GM19240 (cell line): ENCODE data around the gene DNAJB13.
A peak's percentile ranks its signal among the peaks of the same experiment; 100 is the strongest.

Source experiments
- DNase-seq: peaks from one replicate; pipeline ENCODE4 v3.0.0; 2011; ENCODE audit warnings: low spot score; ENCODE audit not compliant: insufficient read length

DNAJB13 gene

GRCh38 chr11:73998846-73999575, 48.2 kb downstream of the DNAJB13 start:
- DNase-seq: no peak

DNA sequence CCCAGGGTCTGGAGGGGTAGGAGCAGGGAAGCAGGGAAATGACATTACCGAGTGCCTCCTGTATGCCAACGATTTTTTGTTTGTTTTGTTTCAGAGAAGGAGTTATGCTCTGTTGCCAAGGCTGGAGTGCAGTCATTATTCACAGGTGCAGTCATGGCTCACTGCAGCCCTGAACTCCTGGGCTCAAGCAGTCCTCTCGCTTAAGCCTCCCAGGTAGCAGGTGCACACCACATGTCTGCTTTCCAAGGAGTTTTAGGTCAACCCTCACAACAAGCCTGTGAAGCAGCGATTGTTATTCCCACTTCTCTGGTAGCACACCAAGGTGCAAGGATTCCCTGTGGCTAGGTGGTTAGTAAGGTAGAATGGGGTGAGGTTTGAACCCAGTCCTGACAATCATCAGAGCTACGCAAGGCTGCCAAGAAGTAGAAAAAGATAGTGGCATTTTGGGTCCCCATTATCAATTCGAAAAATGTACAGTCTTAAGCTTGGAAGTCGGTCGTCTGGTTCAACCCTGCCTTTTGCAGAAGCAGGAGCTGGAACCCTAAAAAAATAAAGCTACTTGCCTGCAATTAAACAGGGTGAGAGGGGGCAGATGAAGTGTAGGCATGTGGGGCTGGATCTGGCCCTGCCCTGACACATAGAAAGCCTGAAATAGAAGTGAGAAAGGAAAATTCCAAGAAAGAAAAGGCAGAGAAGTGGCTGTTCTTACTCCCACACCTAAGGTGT, 48.9 kb downstream of the DNAJB13 start:
- no peak for DNase-seq

GRCh38 chr11:74000307-74001133, 49.7 kb downstream of the DNAJB13 start:
- DNase-seq: no peak

DNA sequence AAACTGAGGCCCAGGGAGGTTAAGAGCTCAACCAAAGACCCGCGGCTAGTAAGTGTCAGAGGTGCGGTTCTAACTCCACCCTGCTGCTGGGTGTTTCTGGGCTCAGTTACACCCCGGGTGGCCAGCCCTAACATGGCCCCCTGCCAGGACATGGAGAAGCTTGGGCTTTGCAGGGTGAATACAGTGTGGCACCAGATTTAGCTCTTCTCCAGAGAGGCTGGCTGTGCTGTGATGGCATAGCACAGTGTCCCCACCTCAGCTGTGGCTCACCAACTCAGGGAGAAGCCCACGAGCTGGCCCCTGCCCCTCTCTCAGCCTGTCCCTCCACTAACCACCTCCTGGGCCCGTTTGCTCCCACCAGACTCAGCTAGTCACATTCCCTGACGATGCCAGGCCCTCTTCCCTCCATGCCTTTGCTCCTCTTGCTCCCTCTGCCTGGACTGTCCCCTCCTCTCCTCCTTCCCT, 51.0 kb downstream of the DNAJB13 start:
- DNase-seq: no peak

- no peak for DNase-seq
Measured at GRCh38 chr11:74002832-74003231, 52.0 kb downstream of the DNAJB13 start.

- DNase-seq: no peak
Measured at GRCh38 chr11:74004046-74004695, 53.3 kb downstream of the DNAJB13 start.

DNA sequence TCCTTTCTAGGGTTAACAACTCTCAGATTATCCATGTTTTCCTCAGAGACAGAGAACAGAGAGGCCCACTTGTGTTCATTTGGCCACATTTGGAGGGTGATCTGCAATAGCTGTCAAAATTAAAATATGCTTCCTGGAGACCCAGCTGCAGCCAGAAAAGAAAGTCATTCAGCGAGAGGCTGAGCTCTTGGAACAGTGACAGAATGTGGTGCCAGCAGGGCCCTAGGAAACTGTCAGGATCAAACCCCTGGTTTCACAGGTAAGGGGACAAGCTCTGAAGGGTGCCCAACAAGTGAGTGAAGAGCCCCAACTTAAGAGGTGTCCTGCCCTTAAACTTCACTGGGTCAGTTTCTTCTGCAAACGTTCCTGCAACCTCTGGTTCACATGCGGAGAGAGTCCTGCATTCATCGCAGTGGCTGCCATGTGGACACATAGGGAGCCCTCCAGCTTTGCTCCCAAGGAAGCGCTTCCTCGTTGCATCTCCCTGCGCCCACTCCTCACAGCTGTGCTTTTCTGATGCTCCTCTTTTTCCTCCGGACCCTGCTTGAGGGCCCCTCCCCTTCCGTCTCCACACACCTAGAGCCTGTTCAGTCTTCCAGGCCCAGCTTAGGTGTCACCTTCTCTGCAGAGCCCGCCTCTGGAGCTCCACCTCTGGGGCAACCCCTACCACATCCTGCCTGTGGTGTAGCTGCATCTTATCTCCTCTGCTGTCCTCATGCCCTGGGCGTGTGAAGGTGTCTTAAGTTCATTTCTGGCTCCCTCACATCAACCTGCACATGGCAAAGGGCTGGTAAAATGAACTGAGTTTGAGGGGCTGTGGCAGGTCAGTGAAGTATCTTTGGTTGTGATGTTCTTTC, 54.2 kb downstream of the DNAJB13 start:
- no peak for DNase-seq

DNA sequence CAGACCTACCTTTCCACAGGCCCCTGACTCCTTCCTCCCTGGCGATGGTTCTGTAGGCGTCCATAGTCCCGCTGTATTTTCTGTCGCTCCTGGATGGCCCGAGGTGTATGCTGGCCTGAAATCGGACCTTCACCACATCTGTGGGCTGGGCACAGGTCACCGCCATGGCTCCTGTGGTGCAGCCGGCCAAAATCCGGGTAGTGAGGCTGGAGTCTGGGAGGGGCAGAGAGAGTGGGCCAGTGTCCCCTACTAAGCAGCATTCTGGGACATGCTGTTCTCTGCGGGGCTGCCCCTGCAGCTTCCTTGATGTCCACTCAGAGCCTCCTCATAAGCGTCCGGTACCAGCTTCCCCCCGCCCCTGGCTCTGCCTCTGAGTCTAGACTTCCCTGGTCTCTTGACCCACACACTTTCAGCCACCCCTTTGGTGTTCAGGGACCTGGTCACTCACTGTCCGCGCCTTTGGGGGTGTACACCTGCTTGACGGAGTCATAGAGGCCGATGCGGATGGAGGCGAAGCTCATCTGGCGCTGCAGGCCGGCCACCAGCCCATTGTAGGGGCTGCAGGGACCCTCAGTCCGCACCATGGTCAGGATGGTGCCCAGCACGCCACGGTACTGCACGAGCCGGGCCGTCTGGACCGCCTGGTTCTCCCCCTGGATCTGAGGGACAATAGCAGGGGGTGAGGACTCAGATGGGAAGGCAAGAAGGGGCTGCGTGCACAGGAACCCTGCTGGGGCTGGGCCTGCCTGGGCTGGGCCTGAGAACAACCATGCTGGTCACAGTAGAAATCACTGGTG, 55.1 kb downstream of the DNAJB13 start:
- DNase-seq: no peak

DNA sequence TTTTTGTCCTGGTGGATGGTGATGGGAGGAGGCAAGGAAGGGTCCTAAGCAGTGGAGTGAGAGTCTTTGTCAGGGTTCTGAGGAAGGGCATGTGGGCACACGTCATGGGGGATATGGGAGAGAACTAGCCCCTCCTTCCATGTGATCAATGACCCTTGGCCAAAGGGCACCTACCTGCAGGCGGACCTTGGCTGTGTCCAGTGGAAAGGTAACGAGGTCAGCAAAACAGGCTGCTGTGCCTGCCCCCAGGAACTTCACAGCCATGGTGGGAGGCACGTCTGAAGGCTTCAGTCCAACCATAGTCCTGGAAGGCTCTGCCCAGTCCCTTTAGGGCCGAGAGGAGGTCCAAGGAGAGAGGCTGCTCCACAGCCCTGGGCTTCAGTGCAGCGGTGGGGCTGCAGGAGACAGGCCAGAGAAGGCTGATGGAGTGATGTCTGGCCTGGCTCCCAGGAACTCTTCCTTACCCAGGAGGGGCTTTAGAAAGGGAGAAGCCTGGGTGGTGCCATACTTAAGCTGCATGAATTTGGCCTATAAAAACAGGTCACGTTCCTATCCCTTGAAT, 56.0 kb downstream of the DNAJB13 start:
- DNase-seq: no peak

GRCh38 chr11:74007691-74008372, 57.0 kb downstream of the DNAJB13 start:
- DNase-seq: no peak

DNA sequence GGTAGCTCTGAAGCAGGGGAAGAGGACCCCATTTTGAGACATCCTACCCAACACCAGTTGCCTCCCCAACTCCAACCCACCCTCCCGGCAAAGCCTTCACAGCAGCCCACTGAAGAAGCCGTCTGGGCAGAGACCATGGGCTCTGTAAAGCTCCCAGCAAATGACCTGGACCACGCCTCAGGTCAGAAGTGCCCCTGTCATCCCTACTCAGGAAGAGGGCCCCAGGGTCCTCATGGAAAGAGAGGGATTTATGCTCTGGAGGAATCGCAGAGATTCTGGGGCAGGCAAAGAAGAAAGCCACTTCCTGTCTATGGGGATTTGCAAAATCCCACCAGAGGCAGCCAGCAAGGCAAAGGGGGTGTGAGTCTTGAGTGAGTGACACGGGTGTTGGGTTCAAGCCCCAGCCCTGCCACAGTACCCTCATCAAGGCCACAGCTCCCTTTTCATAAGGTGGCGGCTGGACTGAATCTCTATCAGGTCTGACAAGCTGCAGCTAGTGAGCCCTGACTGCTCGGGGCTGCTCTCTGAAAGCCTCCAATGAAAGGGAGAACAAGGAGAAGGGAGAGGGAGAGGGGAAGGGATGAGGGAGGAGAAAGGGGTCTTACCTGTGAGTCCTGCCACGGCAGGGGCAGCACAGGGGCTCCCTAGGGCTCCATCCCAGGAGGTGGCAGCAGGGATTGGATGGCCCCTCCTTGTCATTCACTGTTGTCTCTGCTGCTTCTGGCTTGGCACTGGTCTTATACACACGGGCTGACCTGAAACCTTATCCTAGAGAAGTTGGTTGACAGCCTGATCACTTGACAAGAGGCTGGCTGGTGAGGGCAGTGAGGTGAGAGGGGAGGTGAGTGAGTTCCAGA, 57.8 kb downstream of the DNAJB13 start, which contains the start of gene UCP3:
Gene UCP3, minus strand, starts transcription at position 713 of the 857 bp plus-strand sequence. CDS start 2,043 bp downstream, outside the sequence.
- DNase-seq: no peak

DNA sequence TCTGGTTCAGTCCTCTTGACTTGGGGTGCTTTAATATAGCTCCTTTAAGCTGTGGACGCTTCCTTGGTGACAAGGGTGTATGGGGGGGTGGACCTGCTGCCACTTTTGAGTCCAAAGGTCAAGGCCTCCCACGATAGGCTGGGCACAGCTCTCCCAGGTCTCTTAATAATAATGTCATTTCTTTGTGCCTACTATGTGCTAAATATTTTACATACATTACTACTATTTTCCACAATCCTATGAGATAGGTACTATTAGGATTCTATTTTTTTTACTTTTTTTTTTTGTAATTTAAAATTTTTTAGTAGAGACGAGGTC, 58.4 kb downstream of the DNAJB13 start:
- DNase-seq: no peak

GRCh38 chr11:74009675-74010305, 59.0 kb downstream of the DNAJB13 start:
- no peak for DNase-seq

DNA sequence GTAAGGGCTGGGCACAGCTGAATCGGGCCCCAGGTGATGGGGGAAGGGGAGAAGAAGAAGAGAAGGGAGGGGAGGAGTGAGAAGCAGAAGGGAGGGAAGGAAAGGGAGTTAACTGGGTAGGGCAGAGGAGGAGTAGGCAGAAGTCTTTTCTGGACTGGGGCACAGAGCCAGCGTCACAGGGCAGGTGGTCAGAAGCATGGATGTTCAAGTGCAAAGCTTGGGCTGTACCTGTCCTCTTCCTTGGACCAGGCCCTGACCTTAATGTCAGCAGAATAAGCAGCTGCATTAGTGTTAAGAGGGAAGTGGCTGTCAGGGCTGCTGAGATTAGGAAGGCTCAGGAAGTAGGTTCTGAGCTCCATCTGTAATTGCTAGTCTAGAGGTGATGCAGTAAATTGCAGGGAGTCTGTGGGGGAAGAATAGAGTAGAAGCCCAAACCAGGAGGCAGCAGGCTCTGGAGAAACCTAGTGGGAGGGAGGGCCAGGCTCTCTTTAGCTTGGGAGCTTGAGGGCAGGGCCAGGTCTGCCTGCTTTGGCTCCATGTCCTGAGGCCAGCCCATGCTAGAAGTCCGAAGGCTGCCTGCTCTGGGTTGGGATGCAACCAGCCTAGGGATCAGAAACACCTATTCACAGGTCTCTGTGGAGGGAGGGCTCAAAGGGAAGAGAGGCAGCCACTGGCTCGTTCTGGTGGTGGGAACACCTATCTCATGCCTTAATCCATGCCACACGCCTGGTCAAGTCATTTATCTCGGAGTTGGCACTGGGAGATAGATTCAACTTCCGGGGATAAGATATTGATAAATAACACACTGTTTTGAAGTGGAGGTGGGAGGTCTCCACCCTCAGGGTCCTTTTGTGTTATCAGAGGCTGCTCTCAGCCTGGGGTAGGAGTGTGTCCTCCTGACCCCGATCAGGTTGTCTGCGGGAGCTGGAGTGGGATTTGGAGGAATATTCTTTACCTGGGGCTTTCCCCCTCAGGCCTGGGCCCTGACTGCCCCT, 59.8 kb downstream of the DNAJB13 start:
- no peak for DNase-seq

DNA sequence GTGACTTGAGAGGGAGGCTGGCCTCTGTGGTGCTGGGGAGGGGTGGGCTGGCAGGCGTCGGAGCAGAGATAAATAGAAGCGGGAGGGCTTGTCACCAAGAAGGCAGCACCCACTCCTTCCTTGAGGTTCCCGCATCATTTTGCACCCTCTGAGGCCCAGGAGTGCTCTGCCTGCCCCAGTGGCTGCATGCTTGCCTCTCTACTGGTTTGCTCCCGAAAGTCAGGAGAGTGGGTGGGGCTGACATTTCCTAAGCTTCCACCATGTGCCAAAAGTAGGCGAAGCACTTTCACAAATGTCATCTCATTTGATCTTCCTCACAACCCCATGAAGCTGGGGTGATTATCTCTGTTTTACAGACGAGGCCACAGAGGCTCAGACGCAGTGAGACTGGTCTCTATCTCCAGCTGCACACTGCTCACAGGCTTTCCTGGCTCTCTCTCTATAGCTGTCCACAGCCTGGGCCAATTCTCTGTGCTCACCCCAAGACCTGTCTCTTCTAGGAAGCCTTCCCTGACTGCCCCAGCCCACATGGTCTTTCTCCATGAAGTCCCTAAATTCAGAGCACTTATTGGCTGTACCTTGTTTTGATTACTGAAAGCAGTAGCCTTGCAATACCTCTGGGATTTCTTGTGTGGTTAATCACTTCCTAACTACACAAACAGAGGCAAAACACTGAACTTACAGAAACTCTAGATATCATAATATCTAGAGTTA, 60.7 kb downstream of the DNAJB13 start:
- DNase-seq: peak; percentile 41
